HG02870 (cell line): Measurements from ENCODE around the gene HOXA7.

Experiments used
- ATAC-seq: cut with Tn5 transposase; IDR thresholded peaks from one replicate; pipeline ENCODE4 v1.9.1; 2021; ENCODE audit warnings: mild to moderate bottlenecking, moderate library complexity; ENCODE audit not compliant: unreplicated experiment

Gene HOXA7

GRCh38 chr7:27160546-27161213, 4.2 kb upstream of the HOXA7 start:
- ATAC-seq = peak; percentile 66

- ATAC-seq = no peak
These were observed 3.7 kb upstream of the HOXA7 start for GRCh38 chr7:27160145-27160545.

GRCh38 chr7:27159266-27160144, 3.0 kb upstream of the HOXA7 start:
- no peak for ATAC-seq

- ATAC-seq = no peak
These were observed 2.2 kb upstream of the HOXA7 start for GRCh38 chr7:27158436-27159265.

GRCh38 chr7:27157702-27158431, 1.4 kb upstream of the HOXA7 start:
- ATAC-seq = no peak

GRCh38 chr7:27156916-27157701, 634 bp upstream of the HOXA7 start:
- no peak for ATAC-seq

- ATAC-seq = no peak
These were observed 513 bp downstream of the HOXA7 start for GRCh38 chr7:27155816-27156507.

- no peak for ATAC-seq
These were observed 1.3 kb downstream of the HOXA7 start for GRCh38 chr7:27154901-27155815.

GRCh38 chr7:27154369-27154768, 2.1 kb downstream of the HOXA7 start:
- ATAC-seq = no peak

- ATAC-seq = no peak
These were observed 2.9 kb downstream of the HOXA7 start for GRCh38 chr7:27153526-27153925.

- no peak for ATAC-seq
These were observed 3.5 kb downstream of the HOXA7 start for GRCh38 chr7:27152816-27153442.

GRCh38 chr7:27151931-27152815, 4.3 kb downstream of the HOXA7 start, which contains the start of gene HOXA3:
Gene HOXA3, minus strand, starts transcription at chr7:27152583. Its CDS starts 41,943 bp downstream, at chr7:27110640.
- no peak for ATAC-seq

- ATAC-seq = no peak
These were observed 5.0 kb downstream of the HOXA7 start for GRCh38 chr7:27151341-27151930.

- no peak for ATAC-seq
These were observed 5.7 kb downstream of the HOXA7 start for GRCh38 chr7:27150568-27151340.

- ATAC-seq = no peak
These were observed 6.5 kb downstream of the HOXA7 start for GRCh38 chr7:27149842-27150567.
